HCT116 (cell line): ENCODE results near the gene MT1X. TPM values are rescaled to one million over a fixed set of nuclear protein-coding genes. Genes with fewer than 3 reads are reported as not detected.

Experiments
- ATAC-seq: fragments of 200-7000 bp; cut with Tn5 transposase; 2 replicates; pipeline ENCODE4 v1.9.1; 2020; ENCODE audit warnings: mild to moderate bottlenecking, moderate library complexity
- BruUV-seq: library from RNA; stranded (reverse); fragments of 400-500 nt; replicated peaks from 2 replicates; lab custom pipeline; 2021; lab: Mats Ljungman, UMichigan
- CTCF ChIA-PET: fragments of 300-600 bp; sonication (Branson Sonifier 250); formaldehyde crosslinking; loops from one replicate; lab custom pipeline; 2021; ENCODE audit warnings: antibody characterized with exemption; lab: Charles Lee
- POLR2A ChIA-PET: fragments of 300-600, 350-600 bp; sonication (Branson Sonifier 250); formaldehyde crosslinking; loops from one replicate; lab custom pipeline; 2021; ENCODE audit warnings: antibody characterized with exemption; lab: Charles Lee
- RAD21 ChIA-PET, 2 experiments: fragments of 300-600 bp; sonication (Branson Sonifier 250); formaldehyde crosslinking; loops; one replicate each; lab custom pipeline; 2023; ENCODE audit warnings: low total read pairs in 2 of 2; ENCODE audit not compliant: uncharacterized antibody in 2 of 2, unreplicated experiment in 2 of 2, low non-redundant PET in 1 of 2; lab: Charles Lee
- DNase-seq: peaks from one replicate; pipeline ENCODE4 v3.0.0-alpha.2; 2010; ENCODE audit warnings: low read depth, low spot score
- H2AFZ ChIP-seq: fragments of 200-600 bp; shearing (Covaris generic), sonication (generic); 2 replicates; pipeline ENCODE4 v1.6.1; 2017; ENCODE audit warnings: low read depth, mixed run types, mixed read lengths, antibody characterized with exemption, low read length; ENCODE audit not compliant: poor library complexity, severe bottlenecking
- H3K27ac ChIP-seq: 2 replicates; pipeline ENCODE4 v1.5.1; 2012; ENCODE audit warnings: low read depth, low read length
- H3K27me3 ChIP-seq: fragments of 200-600 bp; sonication (generic); 2 replicates; pipeline ENCODE4 v1.6.1; 2016; ENCODE audit warnings: mixed run types, low read length, mixed read lengths; ENCODE audit not compliant: insufficient read depth
- H3K36me3 ChIP-seq, 2 experiments: fragments of 200-500 bp in 1 of 2; fragments of 200-600 bp in 1 of 2; sonication (Bioruptor generic) in 1 of 2; sonication (generic) in 1 of 2; 2 replicates each; pipeline versions ENCODE4 v1.5.1 to v1.6.1; 2014 to 2016; ENCODE audit warnings: low read length in 2 of 2, inconsistent platforms in 1 of 2, mixed read lengths in 1 of 2, mixed run types in 1 of 2; ENCODE audit not compliant: insufficient read depth in 2 of 2, control insufficient read depth in 1 of 2
- H3K4me1 ChIP-seq, 2 experiments: fragments of 200-600 bp in 1 of 2; sonication (generic) in 1 of 2; 2 replicates each; pipeline versions ENCODE4 v1.5.1 to v1.6.1; 2012 to 2017; ENCODE audit warnings: low read length in 2 of 2, inconsistent platforms in 1 of 2, mild to moderate bottlenecking in 1 of 2, mixed read lengths in 1 of 2, mixed run types in 1 of 2, moderate library complexity in 1 of 2; ENCODE audit not compliant: insufficient read depth in 2 of 2, control insufficient read depth in 1 of 2
- H3K4me2 ChIP-seq: fragments of 200-600 bp; sonication (generic); 2 replicates; pipeline ENCODE4 v1.6.1; 2017; ENCODE audit warnings: mixed run types, low read length, mixed read lengths
- H3K4me3 ChIP-seq, 2 experiments: fragments of 200-600 bp in 1 of 2; sonication (generic) in 1 of 2; replicated peaks in 1 of 2; 2 replicates each; pipeline ENCODE4 v1.5.1; 2011 to 2016; ENCODE audit warnings: low read length in 2 of 2, control low read depth in 1 of 2, low read depth in 1 of 2, mild to moderate bottlenecking in 1 of 2, mixed read lengths in 1 of 2, mixed run types in 1 of 2
- H3K79me2 ChIP-seq: fragments of 200-600 bp; sonication (generic); 2 replicates; pipeline ENCODE4 v1.6.1; 2017; ENCODE audit warnings: mild to moderate bottlenecking, mixed run types, low read length, moderate library complexity, mixed read lengths; ENCODE audit not compliant: insufficient read depth
- H3K9ac ChIP-seq: fragments of 200-600 bp; sonication (generic); 2 replicates; pipeline ENCODE4 v1.6.1; 2016; ENCODE audit warnings: low read length, mixed read lengths
- H3K9me2 ChIP-seq: fragments of 200-600 bp; sonication (generic), shearing (Covaris generic); 2 replicates; pipeline ENCODE4 v1.6.1; 2017; ENCODE audit warnings: mixed run types, mild to moderate bottlenecking, moderate library complexity; ENCODE audit not compliant: insufficient read depth
- H3K9me3 ChIP-seq, 2 experiments: fragments of 200-500 bp in 1 of 2; fragments of 200-600 bp in 1 of 2; sonication (Bioruptor generic) in 1 of 2; sonication (generic) in 1 of 2; 2 replicates each; pipeline ENCODE4 v1.6.1; 2014 to 2017; ENCODE audit warnings: low read length in 2 of 2, mixed read lengths in 2 of 2, inconsistent platforms in 1 of 2, low read depth in 1 of 2, mild to moderate bottlenecking in 1 of 2, mixed run types in 1 of 2, moderate library complexity in 1 of 2; ENCODE audit not compliant: control insufficient read depth in 1 of 2, insufficient read depth in 1 of 2
- H4K20me1 ChIP-seq: fragments of 200-600 bp; sonication (generic), shearing (Covaris generic); 2 replicates; pipeline ENCODE4 v1.6.1; 2017; ENCODE audit warnings: mixed run types, mild to moderate bottlenecking, moderate library complexity; ENCODE audit not compliant: insufficient read depth
- ATF3 ChIP-seq: IDR thresholded peaks from 2 replicates; pipeline ENCODE4 v1.6.1; 2012
- CBX3 ChIP-seq: IDR thresholded peaks from 2 replicates; pipeline ENCODE4 v1.6.1; 2012; ENCODE audit warnings: low read depth
- CTCF ChIP-seq, 3 experiments: fragments of 200-600 bp in 1 of 3; sonication (generic) in 1 of 3; IDR thresholded peaks in 2 of 3; conservative IDR thresholded peaks in 1 of 3; 2 replicates each; pipeline ENCODE4 v1.5.1; 2012 to 2017; ENCODE audit warnings: low read depth in 2 of 3, low read length in 2 of 3, antibody characterized with exemption in 1 of 3, borderline replicate concordance in 1 of 3, control low read depth in 1 of 3, mild to moderate bottlenecking in 1 of 3, mixed read lengths in 1 of 3, mixed run types in 1 of 3, moderate library complexity in 1 of 3; ENCODE audit not compliant: insufficient read depth in 1 of 3
- EGR1 ChIP-seq: IDR thresholded peaks from 2 replicates; pipeline ENCODE4 v1.6.1; 2012; ENCODE audit warnings: low read depth
- ELF1 ChIP-seq: IDR thresholded peaks from 2 replicates; pipeline ENCODE4 v1.6.1; 2012; ENCODE audit warnings: low read depth, borderline replicate concordance
- EZH2 ChIP-seq: fragments of 200-600 bp; sonication (generic); IDR thresholded peaks from 2 replicates; pipeline ENCODE4 v1.6.1; 2017; ENCODE audit warnings: antibody characterized with exemption, mixed run types
- EZH2phosphoT487 ChIP-seq: fragments of 200-600 bp; IDR thresholded peaks from 2 replicates; pipeline ENCODE4 v1.6.1; 2018; ENCODE audit warnings: antibody characterized with exemption, borderline replicate concordance
- FOSL1 ChIP-seq: IDR thresholded peaks from 2 replicates; pipeline ENCODE4 v1.6.1; 2012; ENCODE audit warnings: low read depth
- JUND ChIP-seq: IDR thresholded peaks from 2 replicates; pipeline ENCODE4 v1.6.1; 2012
- MAX ChIP-seq: IDR thresholded peaks from 2 replicates; pipeline ENCODE4 v1.6.1; 2012
- POLR2AphosphoS5 ChIP-seq: IDR thresholded peaks from 2 replicates; pipeline ENCODE4 v1.6.1; 2011; ENCODE audit warnings: mild to moderate bottlenecking, low read depth, low read length, moderate library complexity
- RAD21 ChIP-seq: IDR thresholded peaks from 2 replicates; pipeline ENCODE4 v1.6.1; 2012; ENCODE audit warnings: low read depth, mild to moderate bottlenecking
- REST ChIP-seq: IDR thresholded peaks from 2 replicates; pipeline ENCODE4 v1.6.1; 2012; ENCODE audit warnings: low read depth
- SP1 ChIP-seq: IDR thresholded peaks from 2 replicates; pipeline ENCODE4 v1.6.1; 2012; ENCODE audit warnings: low read depth
- SRF ChIP-seq: IDR thresholded peaks from 2 replicates; pipeline ENCODE4 v1.6.1; 2012; ENCODE audit warnings: low read depth
- TCF7L2 ChIP-seq: IDR thresholded peaks from 2 replicates; pipeline ENCODE4 v1.7.0; 2011; ENCODE audit warnings: borderline replicate concordance, inconsistent platforms; ENCODE audit not compliant: insufficient read depth, insufficient read length; ENCODE audit errors: extremely low read depth
- YY1 ChIP-seq: IDR thresholded peaks from 2 replicates; pipeline ENCODE4 v1.6.1; 2011; ENCODE audit warnings: low read length, low read depth, moderate library complexity, mild to moderate bottlenecking; ENCODE audit not compliant: insufficient replicate concordance; ENCODE audit errors: extremely low read depth
- ZFX ChIP-seq: fragments of 450-650 bp; IDR thresholded peaks from 2 replicates; pipeline ENCODE4 v1.6.1; 2017
- ZNF274 ChIP-seq: fragments of 200-500 bp; sonication (Bioruptor generic); IDR thresholded peaks from 2 replicates; pipeline ENCODE4 v1.6.1; 2014; ENCODE audit warnings: mild to moderate bottlenecking, low read depth, low read length, inconsistent platforms
- intact Hi-C: fragments of 100-400 bp; cut with micrococcal nuclease; formaldehyde crosslinking; loops from 2 replicates; pipeline ENCODE4 v1.10.0; 2022
- total RNA-seq: library from RNA; stranded (reverse); gene quantifications from one replicate; pipeline ENCODE4 v1.2.1, GENCODE V29; 2021; ENCODE audit not compliant: unreplicated experiment

The MT1X gene
- total RNA-seq, 1 experiment from 2014 or later, result 50.2 TPM

- Histone ChIP-seq H3K4me3 (no peak overlapping the region), H3K27ac (no peak overlapping the region), H3K27me3 (no peaks in the 10 kb centered on the region), H2AFZ (no peak overlapping the region), H3K79me2 (no peaks in the 10 kb centered on the region), H3K36me3 (no peaks in the 10 kb centered on the region), H4K20me1 (no peaks in the 10 kb centered on the region), H3K4me1 (0 out of 4 replicates have a peak, but pooled peaks cover 0 to 2% of the 10 kb centered on the region in 2 experiments), H3K9me2 (no peaks in the 10 kb centered on the region), H3K4me2 (no peak overlapping the region), H3K9ac (no peak overlapping the region), H3K9me3 (no peaks in the 10 kb centered on the region)
- ATAC-seq (no peak), DNase-seq (no peak)
- BruUV-seq, result no TSS peak
- CTCF ChIA-PET, result no interaction called here
- RAD21 ChIA-PET, result no interaction called here
- POLR2A ChIA-PET, result no interaction called here
- intact Hi-C loops, result no loop called here
- no peak for TF ChIP-seq MAX
- TF ChIP-seq POLR2AphosphoS5, result no peak
- no peak for TF ChIP-seq SP1
- no peak for TF ChIP-seq CBX3
- no peak for TF ChIP-seq ATF3
- no peak for TF ChIP-seq CTCF (IDR thresholded peaks at IDR 0.05 in 2 of 3, conservative IDR thresholded peaks at IDR 0.05 in 1 of 3; ENCODE audit: borderline replicate concordance in 1 of 3, insufficient read depth in 1 of 3, low read depth in 2 of 3, low read length in 2 of 3)
- TF ChIP-seq EZH2, result no peak
- no peak for TF ChIP-seq RAD21
- no peak for TF ChIP-seq TCF7L2
- TF ChIP-seq ZFX, result no peak
- no peak for TF ChIP-seq JUND
- no peak for TF ChIP-seq ZNF274
- no peak for TF ChIP-seq YY1
- no peak for TF ChIP-seq FOSL1
- no peak for TF ChIP-seq EGR1
- no peak for TF ChIP-seq EZH2phosphoT487
- TF ChIP-seq ELF1, result no peak
- no peak for TF ChIP-seq SRF
- no peak for TF ChIP-seq REST
- TF ChIP-seq, all 23 proteins: peak for 0
These were observed 17.8 kb upstream of the MT1X start for GRCh38 chr16:56664506-56664905.
